Mucosa of rectum (tissue), 2 donors: ENCODE data around the gene MRPL34.

Experiments
- H3K27ac ChIP-seq, 2 donors: one replicate each; pipeline ENCODE4 v1.7.0; 2013; ENCODE audit warnings: inconsistent platforms in 2 of 2, low read depth in 2 of 2, low read length in 2 of 2
- H3K27me3 ChIP-seq, 2 donors: one replicate each; pipeline ENCODE4 v1.7.0; 2013; ENCODE audit warnings: low read length in 2 of 2; ENCODE audit not compliant: control insufficient read depth in 2 of 2, insufficient read depth in 2 of 2
- H3K36me3 ChIP-seq, 2 donors: one replicate each; pipeline ENCODE4 v1.7.0; 2013; ENCODE audit warnings: low read length in 2 of 2; ENCODE audit not compliant: control insufficient read depth in 2 of 2, insufficient read depth in 2 of 2
- H3K4me1 ChIP-seq, 2 donors: one replicate each; pipeline ENCODE4 v1.7.0; 2013; ENCODE audit warnings: low read length in 2 of 2, mild to moderate bottlenecking in 1 of 2; ENCODE audit not compliant: control insufficient read depth in 2 of 2, insufficient read depth in 2 of 2
- H3K4me3 ChIP-seq, 2 donors: one replicate each; pipeline ENCODE4 v1.7.0; 2013; ENCODE audit warnings: low read length in 2 of 2
- H3K9ac ChIP-seq, 2 donors: one replicate each; pipeline ENCODE4 v1.7.0; 2013; ENCODE audit warnings: low read length in 2 of 2, low read depth in 1 of 2, mild to moderate bottlenecking in 1 of 2
- H3K9me3 ChIP-seq, 2 donors: one replicate each; pipeline ENCODE4 v1.7.0; 2013; ENCODE audit warnings: low read length in 2 of 2; ENCODE audit not compliant: control insufficient read depth in 2 of 2
- donor health status: healthy.
- donor health status: Normal muscosa, but diverticular disease.

MRPL34 gene

DNA sequence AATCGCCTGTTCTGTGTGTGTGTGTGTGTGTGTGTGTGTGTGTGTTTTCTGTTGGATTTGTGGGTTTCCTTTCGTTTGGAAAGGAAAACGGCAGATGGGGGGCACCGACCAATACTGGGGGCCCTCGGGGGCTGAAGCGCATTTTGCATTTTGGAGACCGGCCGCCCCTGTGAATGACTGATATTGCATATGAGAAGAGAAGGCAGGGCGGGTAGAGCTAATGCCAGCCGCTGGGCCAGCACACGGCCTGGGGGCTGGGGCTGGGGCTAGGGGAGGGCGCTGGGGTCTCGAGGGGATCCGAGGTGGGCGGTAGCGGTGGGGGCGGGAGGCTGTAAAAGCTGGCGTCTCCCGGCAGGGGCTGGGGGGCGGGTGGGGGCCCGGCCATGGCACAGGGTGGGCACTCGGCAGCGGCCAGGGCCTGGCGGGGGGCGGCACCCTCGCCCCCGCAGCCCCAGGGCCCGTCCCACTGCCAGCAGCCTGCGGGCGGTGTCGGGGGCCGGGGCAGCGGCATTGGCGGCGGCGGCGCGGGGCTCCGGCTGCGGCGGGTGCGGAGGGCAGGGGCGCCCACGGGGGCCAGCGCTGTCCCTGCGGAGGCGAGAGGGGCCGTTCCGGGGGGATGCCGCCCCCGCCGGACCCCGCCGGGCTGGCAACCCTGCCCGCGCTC is 17.8 kb downstream of the MRPL34 start:
- no peak overlapping the region for H3K4me3 ChIP-seq

DNA sequence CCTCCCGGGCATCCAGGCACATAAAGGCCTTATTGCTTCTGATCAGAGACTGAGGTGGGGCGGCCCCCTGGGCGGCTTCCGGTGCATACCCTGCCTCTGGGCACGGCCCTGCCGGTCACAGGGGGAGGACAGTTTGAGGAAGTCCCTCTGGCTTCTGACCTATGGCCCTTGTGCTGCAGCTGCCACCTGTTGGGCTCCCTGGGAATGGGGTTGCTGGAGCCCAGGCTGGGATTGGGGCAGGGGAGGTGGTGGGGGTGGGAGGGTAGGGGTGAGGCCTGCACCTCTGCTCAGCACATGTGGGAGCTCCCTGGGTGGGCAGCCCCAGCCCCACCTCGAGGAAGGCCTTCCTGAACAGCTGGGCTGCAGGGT is 18.3 kb downstream of the MRPL34 start:
- no peak overlapping the region for H3K4me3 ChIP-seq

More for the DNA sequence above, 17.8 kb downstream of the MRPL34 start:
- H3K9me3 ChIP-seq, result no peaks in the 10 kb centered on the region
- H3K36me3 ChIP-seq, result peaks cover 13 to 20% of the 10 kb centered on the region in 2 donors
- H3K27ac ChIP-seq, result no peak overlapping the region
- H3K9ac ChIP-seq, result no peak overlapping the region
- H3K4me1 ChIP-seq, result peaks cover 2 to 5% of the 10 kb centered on the region in 2 donors
- H3K27me3 ChIP-seq, result no peaks in the 10 kb centered on the region

DNA sequence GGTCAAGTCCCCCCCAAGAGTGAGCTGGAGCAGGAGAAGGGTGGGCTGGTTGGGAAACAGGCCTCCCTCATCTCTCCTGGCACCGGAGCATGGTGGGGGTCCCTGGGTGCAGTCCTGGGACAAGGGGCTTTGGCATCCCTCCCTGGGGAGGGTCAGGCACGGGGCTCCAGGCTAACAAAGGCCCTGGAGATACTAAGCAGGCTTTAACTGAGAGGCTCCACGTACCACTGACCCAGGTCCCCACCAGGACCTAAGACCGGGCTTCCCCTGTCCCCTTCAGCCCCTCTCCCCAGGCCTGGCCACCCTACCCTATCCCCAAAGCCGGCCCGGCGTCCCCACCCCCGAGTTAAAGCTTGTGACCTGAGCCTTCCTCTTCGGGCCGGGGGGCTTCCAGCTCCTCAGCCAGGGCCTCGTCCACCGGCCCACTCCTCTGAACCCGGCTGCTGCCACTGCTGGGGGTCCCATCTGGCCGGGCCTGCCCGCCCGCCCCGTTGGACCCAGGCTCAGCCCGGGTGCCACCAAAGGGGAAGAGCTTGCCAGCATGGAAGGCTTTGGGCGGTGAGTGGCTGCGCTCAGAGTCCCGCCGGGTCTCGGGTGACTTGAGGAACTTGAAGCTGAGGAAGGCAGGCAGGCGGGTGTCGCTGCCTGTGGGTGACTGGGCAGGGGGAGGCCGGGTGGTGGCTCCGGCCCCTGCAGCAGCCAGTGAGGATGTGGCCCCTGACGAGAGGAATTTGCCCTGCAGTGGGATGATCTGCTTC is 18.9 kb downstream of the MRPL34 start:
- Histone ChIP-seq H3K9ac (no peak overlapping the region), H3K27me3 (peaks cover 2 to 6% of the 10 kb centered on the region in 2 donors), H3K4me3 (no peak overlapping the region), H3K36me3 (peaks cover 13 to 14% of the 10 kb centered on the region in 2 donors), H3K27ac (no peak overlapping the region), H3K9me3 (no peaks in the 10 kb centered on the region), H3K4me1 (peaks cover 9 to 13% of the 10 kb centered on the region in 2 donors)

More for the DNA sequence above, 18.3 kb downstream of the MRPL34 start:
- Histone ChIP-seq H3K36me3 (peaks cover 13 to 19% of the 10 kb centered on the region in 2 donors), H3K9me3 (no peaks in the 10 kb centered on the region), H3K9ac (no peak overlapping the region), H3K4me1 (peaks cover 5 to 8% of the 10 kb centered on the region in 2 donors), H3K27ac (no peak overlapping the region), H3K27me3 (peaks cover 0 to under 1% of the 10 kb centered on the region in 2 donors)

GRCh38 chr19:17325133-17325532 is 19.5 kb downstream of the MRPL34 start:
- Histone ChIP-seq H3K27me3 (peaks cover 2 to 11% of the 10 kb centered on the region in 2 donors), H3K9ac (no peak overlapping the region), H3K27ac (no peak overlapping the region), H3K4me3 (no peak overlapping the region), H3K9me3 (no peaks in the 10 kb centered on the region), H3K4me1 (peaks cover 9 to 13% of the 10 kb centered on the region in 2 donors), H3K36me3 (peaks cover 9 to 10% of the 10 kb centered on the region in 2 donors)

DNA sequence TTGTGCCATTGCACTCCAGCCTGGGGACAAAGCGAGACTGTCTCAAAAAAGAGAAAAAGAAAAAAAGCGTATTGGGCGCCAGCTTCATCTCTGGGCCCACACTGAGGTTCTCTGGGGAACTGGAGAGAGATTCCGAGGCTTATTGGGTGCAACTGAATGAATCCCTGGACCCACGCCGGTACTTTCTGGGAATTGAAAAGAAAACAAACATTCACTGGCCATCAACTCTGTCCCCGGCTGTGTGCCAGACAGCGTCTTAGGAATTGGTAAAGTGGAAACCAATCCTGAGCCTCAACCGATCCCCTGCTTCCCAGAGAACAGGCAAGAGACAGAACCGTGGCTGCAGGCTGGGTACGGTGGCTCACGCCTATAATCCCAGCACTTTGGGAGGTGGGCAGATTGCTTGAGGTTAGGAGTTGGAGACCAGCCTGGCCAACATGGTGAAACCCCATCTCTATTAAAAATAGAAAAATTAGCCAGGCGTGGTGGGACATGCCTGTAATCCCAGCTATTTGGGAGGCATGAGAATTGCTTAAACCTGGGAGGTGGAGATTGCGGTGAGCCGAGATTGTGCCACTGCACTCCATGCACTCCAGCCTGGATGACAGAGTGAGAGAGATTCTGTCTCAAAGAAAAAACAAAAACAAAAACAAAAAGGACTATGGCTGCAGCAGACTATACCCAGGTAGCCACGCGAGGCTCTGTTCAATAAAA is 20.4 kb downstream of the MRPL34 start:
- Histone ChIP-seq H3K36me3 (peaks cover under 1 to 3% of the 10 kb centered on the region in 2 donors), H3K4me1 (peaks cover 9 to 13% of the 10 kb centered on the region in 2 donors), H3K9me3 (no peaks in the 10 kb centered on the region), H3K9ac (no peak overlapping the region), H3K27ac (no peak overlapping the region), H3K4me3 (no peak overlapping the region), H3K27me3 (peaks cover 2 to 15% of the 10 kb centered on the region in 2 donors)

DNA sequence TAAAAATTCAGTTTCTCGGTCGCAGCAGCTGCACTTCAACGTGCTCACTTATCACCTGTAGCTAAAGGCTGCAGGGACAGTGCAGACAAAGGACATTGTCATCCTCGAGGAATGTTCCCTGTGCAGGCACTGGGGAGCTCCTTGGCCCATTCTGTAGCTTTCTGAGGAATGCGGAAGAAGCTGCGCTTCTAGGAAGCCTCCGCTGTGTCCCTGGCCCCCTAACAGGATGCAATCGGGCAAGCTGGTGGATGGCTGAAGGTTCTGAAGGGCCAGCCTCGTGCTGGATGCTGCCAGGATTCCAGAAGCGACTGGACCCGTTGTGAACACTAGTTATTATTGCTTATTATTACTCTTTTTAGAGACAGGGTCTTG is 20.9 kb downstream of the MRPL34 start:
- H3K36me3 ChIP-seq, result peaks cover 0 to 2% of the 10 kb centered on the region in 2 donors
- H3K4me3 ChIP-seq, result no peak overlapping the region
- H3K27me3 ChIP-seq, result peaks cover 2 to 15% of the 10 kb centered on the region in 2 donors
- H3K9ac ChIP-seq, result no peak overlapping the region
- H3K27ac ChIP-seq, result no peak overlapping the region
- no peaks in the 10 kb centered on the region for H3K9me3 ChIP-seq
- H3K4me1 ChIP-seq, result peaks cover 9 to 13% of the 10 kb centered on the region in 2 donors

DNA sequence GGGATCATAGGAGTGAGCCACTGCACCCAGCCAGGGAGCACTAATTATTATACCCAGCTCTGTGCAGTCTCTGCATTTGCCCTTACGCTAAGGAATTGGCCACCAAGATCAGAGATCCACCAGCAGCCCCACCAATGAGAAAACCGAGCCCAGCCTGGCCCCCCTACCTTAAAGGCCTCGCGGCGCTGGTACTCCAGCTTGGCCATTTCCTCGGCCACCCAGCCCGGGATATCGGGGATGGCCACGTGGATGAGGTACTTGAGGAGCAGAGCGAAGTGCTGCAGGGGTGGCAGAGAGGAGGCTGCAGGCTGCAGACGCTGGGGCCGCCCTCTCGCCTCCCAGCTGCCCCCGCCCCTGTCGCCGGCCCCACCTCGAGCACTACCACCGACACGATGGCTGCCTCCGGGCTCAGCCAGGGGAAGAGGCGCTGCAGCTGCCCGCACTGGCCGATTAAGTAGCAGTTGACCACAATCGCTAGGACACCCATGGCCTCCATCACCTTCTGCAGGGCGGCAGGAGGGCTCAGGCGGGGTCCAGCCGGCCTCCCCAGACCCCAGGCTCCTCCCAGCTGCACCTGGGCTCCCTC is 21.5 kb downstream of the MRPL34 start:
- Histone ChIP-seq H3K9ac (peak overlapping the region in 1 of 2 donors; percentile 40), H3K9me3 (no peaks in the 10 kb centered on the region), H3K36me3 (no peaks in the 10 kb centered on the region), H3K4me3 (peak overlapping the region in 1 of 2 donors; percentile 48), H3K27me3 (peaks cover 2 to 15% of the 10 kb centered on the region in 2 donors), H3K27ac (peak overlapping the region in 1 of 2 donors; percentile 52), H3K4me1 (peaks cover 9 to 13% of the 10 kb centered on the region in 2 donors)

DNA sequence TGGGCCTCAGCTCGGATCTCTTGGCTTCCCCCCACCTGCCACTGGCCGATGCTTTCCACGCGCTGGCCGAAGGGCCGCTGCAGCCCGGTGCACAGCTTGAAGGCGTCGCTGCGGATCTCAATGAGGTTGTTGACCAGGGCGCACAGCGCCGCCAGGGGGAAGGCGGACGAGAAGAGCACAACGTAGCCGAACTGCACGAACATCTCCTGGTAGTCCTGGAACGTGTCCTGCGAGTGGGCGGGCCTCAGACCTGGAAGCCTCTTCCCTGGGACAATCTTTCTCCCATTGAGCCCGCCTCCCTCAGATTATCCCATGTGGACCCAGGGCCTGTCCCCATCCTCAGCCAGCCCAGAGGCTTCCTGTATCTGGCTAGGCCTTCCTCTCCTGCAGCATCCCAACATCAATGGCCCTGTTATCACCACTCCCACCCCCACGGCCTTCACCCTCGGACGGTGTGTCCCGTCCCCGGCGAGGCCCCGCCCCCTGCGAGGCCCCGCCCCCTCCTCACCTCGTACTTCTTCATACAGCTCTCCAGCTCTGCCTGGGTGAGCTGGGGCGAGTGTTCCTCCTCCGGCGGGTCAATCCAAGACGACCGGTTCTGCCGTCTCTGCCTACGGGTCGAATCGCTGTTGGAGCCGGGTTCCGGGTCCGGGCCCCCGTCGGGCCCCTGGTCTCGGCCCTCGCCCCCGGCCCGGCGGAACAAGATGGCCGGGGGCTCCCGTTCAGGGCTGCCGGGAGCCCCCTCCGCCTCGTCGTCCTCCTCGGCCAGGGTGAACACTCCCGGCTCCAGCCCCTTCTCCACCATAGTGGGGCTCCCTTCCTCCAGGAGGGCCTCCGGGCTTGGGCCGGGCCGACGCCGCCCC is 22.2 kb downstream of the MRPL34 start:
- no peaks in the 10 kb centered on the region for H3K9me3 ChIP-seq
- H3K4me1 ChIP-seq, result peaks cover 9 to 13% of the 10 kb centered on the region in 2 donors
- H3K9ac ChIP-seq, result peak overlapping the region; percentile 41 to 72
- peaks cover 2 to 15% of the 10 kb centered on the region in 2 donors for H3K27me3 ChIP-seq
- H3K27ac ChIP-seq, result peak overlapping the region; percentile 52 to 62
- H3K36me3 ChIP-seq, result no peaks in the 10 kb centered on the region
- peak overlapping the region; percentile 37 to 59 for H3K4me3 ChIP-seq
